T-cell (primary cell): ENCODE data around the gene PAQR7. TPM values are rescaled to one million over a fixed set of nuclear protein-coding genes. Genes with fewer than 3 reads are reported as not detected.

Source experiments
- total RNA-seq, 35 experiments: library from RNA in 6 of 35; stranded (reverse) in 6 of 35; fragments of 120-200 nt in 1 of 35; gene quantifications; one replicate each; pipeline versions ENCODE4 v1.2.1 to v1.2.4 and lab custom pipeline; 2013 to 2026

The PAQR7 gene
- total RNA-seq, 5 donors from 2014 or later (not counting 1 experiment from before 2014, with no cell fraction given) = 1.9 to 3.8 (median 3.0) TPM

Other genes starting within 250 kb of the PAQR7 start
- gene SELENON, start 75.5 kb downstream of the PAQR7 start, total RNA-seq = 10 to 100 TPM; 22.4 to 28.9 (median 25.9) TPM
- 10 to 100 TPM; 39.6 to 48.1 (median 41.6) TPM for gene MTFR1L, start 55.8 kb downstream of the PAQR7 start, total RNA-seq
- gene AUNIP, start 16.3 kb downstream of the PAQR7 start, total RNA-seq = under 1 TPM in 2 of 5 donors, not detected in 3; 0.20 to 0.35 TPM
- gene STMN1, start 30.7 kb upstream of the PAQR7 start, total RNA-seq = 10 to 100 TPM; 28.4 to 54.2 (median 45.2) TPM
- 10 to 100 TPM; 10.2 to 30.2 (median 17.3) TPM for gene PAFAH2, start 122.4 kb upstream of the PAQR7 start, total RNA-seq
- under 1 TPM in 4 of 5 donors, not detected in 1; 0.08 to 0.19 (median 0.12) TPM for gene EXTL1, start 146.1 kb upstream of the PAQR7 start, total RNA-seq
- gene SLC30A2, start 170.4 kb upstream of the PAQR7 start, total RNA-seq = under 1 TPM in 3 of 5 donors, not detected in 2; 0.13 to 0.38 (median 0.19) TPM
- not detected for gene TRIM63, start 191.9 kb upstream of the PAQR7 start, total RNA-seq
- 10 to 100 TPM in 3 of 5 donors, 1 to 10 TPM in 2; 8.8 to 23.6 (median 19.1) TPM for gene PDIK1L, start 236.1 kb upstream of the PAQR7 start, total RNA-seq